GM13977 (cell line): Measurements from ENCODE around the gene GRK7.

Experiments
- DNase-seq: peaks from one replicate; pipeline ENCODE4 v3.0.0; 2012; ENCODE audit warnings: low spot score
- in situ Hi-C: fragments of 300-500 bp; cut with MboI; formaldehyde crosslinking; loops from one replicate; pipeline ENCODE4 v1.12.0; 2022; ENCODE audit warnings: low sequenced_read_pairs, low pct_unique_long_range_greater_than_20kb, mixed read lengths, inconsistent platforms; ENCODE audit not compliant: unreplicated experiment
- TF ChIP-seq, protein P1 (sequence below): IDR thresholded peaks from 2 replicates; pipeline ENCODE4 v1.5.1; 2012; ENCODE audit warnings: mild to moderate bottlenecking, control low read depth; ENCODE audit not compliant: insufficient read depth; ENCODE audit errors: extremely low read depth, missing control alignments

The GRK7 gene

DNA sequence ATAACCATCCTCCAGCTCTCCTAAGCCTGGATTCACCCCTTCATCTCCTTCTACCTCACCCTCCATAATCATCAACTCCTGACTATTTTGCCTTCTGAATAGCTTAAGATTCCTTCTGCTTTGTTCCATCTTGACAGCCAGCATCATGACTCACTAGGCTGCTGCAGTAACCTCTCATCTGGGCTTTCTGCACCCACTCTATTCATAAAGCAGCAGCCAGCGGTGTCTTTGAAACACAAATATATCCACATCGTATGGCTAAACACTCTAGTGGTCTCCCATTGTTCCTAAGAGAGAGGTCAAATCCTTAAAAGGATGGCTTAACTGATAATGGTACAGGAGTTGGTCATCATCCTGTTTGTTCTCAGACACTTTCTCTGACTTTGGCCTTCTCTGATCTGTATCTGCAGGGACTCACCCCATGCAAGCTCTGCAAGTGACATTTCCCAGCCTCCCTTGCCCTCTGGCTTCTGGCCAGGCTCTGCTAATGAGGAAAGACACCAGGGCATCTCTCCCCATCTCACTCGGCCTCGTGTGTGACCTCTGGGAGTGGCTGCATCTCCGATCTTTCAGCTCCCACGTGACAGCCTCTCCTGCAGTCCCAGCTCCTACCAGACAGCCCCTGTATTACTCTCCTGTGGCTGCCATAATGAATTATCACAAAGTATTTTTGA is 6.2 kb downstream of the GRK7 start:
- in situ Hi-C loops, result no loop called here
- no peak for DNase-seq
- TF ChIP-seq, protein P1, sequence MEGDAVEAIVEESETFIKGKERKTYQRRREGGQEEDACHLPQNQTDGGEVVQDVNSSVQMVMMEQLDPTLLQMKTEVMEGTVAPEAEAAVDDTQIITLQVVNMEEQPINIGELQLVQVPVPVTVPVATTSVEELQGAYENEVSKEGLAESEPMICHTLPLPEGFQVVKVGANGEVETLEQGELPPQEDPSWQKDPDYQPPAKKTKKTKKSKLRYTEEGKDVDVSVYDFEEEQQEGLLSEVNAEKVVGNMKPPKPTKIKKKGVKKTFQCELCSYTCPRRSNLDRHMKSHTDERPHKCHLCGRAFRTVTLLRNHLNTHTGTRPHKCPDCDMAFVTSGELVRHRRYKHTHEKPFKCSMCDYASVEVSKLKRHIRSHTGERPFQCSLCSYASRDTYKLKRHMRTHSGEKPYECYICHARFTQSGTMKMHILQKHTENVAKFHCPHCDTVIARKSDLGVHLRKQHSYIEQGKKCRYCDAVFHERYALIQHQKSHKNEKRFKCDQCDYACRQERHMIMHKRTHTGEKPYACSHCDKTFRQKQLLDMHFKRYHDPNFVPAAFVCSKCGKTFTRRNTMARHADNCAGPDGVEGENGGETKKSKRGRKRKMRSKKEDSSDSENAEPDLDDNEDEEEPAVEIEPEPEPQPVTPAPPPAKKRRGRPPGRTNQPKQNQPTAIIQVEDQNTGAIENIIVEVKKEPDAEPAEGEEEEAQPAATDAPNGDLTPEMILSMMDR, result no peak

DNA sequence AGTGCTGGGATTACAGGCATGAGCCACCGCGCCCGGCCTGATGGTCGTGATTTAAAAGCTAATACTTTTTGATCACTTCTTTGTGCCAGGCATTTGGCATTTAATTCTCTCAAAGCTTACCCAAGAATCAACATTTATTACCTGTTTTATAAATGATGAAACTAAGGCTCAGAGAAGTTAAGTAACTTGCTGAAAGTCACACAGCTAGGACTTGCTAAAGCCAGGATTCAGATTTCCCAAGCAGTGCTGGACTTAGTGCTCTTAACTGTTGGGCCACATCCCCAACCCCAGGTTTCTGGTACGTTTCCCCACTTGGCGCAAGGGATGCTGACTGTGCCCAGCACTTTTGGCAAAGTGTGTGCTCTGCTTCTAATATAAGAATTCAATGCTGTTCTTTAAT is 10.5 kb downstream of the GRK7 start:
- in situ Hi-C loops, result no loop called here
- DNase-seq, result no peak
- TF ChIP-seq, protein P1, result no peak

DNA sequence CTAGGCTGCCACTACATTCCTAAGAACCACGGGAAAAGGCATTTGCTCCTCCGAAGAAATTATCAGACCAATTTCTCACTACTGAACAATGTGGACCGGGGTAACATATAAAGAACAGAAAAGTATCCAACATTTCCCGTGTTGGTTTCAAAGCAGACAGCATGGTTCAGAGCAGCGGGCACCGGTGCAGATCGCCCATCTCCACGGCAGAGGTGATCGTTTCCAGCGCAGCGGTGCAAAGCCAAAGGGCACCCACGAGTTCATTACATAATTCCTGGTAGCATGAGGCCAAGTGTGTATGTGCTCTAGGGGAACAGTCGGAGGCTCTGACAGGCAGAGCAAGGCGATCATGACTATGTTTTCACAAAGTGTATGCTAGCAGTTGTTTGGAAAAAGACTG is 13.2 kb downstream of the GRK7 start:
- TF ChIP-seq, protein P1, result no peak
- in situ Hi-C loops, result no loop called here
- no peak for DNase-seq

DNA sequence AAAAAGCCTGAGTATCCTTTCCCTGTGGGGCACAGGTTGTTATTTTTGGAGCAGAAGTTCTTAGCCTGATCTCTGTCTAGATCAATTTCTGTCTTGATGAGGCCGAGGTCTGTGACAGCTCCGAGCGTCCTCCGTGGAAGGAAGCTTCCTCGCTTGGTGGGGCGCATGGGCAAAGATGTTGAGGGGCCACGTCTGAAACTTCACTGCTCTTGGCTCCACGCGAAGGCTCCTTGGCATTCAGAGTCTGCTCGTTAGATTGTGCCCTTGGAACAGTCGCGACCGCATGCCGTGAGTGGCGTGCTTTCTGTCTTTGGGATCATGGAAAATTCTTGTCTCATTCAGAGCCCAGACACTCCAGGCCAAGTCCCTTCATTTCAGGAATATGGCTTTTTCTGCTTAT is 13.7 kb downstream of the GRK7 start:
- in situ Hi-C loops, result no loop called here
- TF ChIP-seq, protein P1, result no peak
- DNase-seq, result no peak

DNA sequence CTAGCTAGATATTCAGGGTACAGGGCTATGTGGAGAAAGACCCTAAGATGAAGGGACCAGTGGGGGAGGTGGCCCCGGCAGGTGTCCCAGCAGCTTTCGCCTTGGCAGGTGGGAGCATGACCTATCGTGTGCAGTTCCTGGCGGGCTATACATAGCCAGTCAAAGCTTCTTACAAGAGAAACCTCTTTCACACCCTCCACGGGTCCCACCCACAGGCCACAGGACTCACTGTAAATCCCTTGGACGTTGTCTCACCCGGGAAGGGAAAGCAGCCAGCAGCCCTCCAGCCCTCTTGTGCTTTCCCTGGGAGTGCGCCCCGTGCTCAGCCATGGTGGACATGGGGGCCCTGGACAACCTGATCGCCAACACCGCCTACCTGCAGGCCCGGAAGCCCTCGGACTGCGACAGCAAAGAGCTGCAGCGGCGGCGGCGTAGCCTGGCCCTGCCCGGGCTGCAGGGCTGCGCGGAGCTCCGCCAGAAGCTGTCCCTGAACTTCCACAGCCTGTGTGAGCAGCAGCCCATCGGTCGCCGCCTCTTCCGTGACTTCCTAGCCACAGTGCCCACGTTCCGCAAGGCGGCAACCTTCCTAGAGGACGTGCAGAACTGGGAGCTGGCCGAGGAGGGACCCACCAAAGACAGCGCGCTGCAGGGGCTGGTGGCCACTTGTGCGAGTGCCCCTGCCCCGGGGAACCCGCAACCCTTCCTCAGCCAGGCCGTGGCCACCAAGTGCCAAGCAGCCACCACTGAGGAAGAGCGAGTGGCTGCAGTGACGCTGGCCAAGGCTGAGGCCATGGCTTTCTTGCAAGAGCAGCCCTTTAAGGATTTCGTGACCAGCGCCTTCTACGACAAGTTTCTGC is 15.0 kb downstream of the GRK7 start:
- in situ Hi-C loops, result no loop called here
- no peak for DNase-seq
- TF ChIP-seq, protein P1, result no peak

DNA sequence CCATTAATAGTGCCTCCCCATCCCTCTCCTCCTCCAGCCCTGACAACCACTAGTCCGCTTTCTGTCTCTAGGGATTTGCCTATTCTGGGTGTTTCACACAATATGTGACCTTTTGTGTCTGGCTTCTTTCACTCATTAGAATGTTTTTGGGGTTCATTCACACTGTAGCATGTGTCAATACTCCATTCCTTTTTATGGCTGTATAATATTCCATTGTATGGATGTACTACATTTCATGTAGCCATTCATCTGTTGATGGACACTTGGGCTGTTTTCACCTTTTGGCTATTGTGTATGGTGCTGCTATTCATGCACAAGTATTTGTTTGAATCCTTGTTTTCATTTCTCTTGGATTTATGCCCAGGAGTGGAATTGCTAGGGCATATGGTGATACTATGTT is 16.5 kb downstream of the GRK7 start:
- in situ Hi-C loops, result no loop called here
- TF ChIP-seq, protein P1, result no peak
- DNase-seq, result no peak
